GM23248 (cell line): ENCODE data around the gene FBF1.

Source experiments
- EZH2 ChIP-seq: fragments of 200-600 bp; sonication (generic); IDR thresholded peaks from 2 replicates; pipeline ENCODE4 v1.6.1; 2018; ENCODE audit warnings: antibody characterized with exemption, mild to moderate bottlenecking; ENCODE audit not compliant: insufficient read depth, poor library complexity, severe bottlenecking
- EZH2phosphoT487 ChIP-seq: fragments of 200-600 bp; sonication (generic); IDR thresholded peaks from 2 replicates; pipeline ENCODE4 v1.6.1; 2018; ENCODE audit warnings: antibody characterized with exemption, moderate library complexity, mild to moderate bottlenecking, low read depth; ENCODE audit not compliant: insufficient read depth

DNA sequence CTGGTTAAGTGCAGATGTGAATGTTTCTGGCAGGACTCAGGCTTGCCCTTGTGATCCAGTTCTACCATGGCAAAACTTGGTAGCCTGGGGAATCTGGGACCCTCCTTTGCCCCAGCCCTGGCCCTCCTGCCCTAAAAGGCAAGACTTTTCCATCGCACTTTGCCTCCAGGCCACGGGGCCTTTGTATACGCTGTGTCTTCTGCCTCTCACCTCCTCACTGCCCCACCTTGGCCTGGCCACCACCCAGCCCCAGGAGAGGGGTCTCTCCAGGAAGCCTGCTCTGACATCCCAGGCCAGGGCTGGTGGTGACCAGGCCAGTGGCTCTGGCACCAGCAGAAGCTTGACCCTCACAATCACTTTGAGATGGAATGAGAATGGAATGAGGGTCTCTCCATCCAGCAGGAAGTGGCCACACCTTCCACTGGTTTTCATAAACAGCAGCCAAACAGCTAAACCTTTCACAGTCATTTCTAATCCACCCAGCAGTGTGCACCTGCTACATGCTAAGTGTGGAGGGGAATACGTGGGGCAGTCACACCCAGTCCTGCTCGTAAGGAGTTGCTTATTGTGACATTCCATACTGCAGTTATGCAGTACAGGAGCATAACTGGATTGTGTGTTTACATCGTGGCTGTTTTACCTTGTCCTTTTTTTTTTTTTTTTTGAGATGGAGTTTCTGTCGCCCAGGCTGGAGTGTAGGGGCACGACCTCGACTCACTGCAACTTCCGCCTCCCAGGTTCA lies 34.5 kb downstream of the FBF1 start:
- TF ChIP-seq EZH2phosphoT487 (no peak), EZH2 (no peak)
